ENCODE data around the gene ILK. TPM values are rescaled to one million over a fixed set of nuclear protein-coding genes. Genes with fewer than 3 reads are reported as not detected.

ILK gene
- total RNA-seq, 1 experiment from 2014 or later, result 86.5 TPM

GRCh38 chr11:6640985-6641701 is 37.6 kb downstream of the ILK start:
- H3K27me3 ChIP-seq (replicated peaks; ENCODE audit: insufficient read depth, low read depth, low read length, poor library complexity), result no peaks in the 10 kb centered on the region
- no peaks in the 10 kb centered on the region for H3K9me3 ChIP-seq (ENCODE audit: low read depth, low read length, poor library complexity, severe bottlenecking)
- DNase-seq (ENCODE audit: low spot score), result no peak
- TF ChIP-seq CTCF (conservative IDR thresholded peaks at IDR 0.05; ENCODE audit: low read depth, low read length) (no peak), EZH2 (IDR thresholded peaks at IDR 0.05; ENCODE audit: borderline replicate concordance, low read depth, low read length, poor library complexity, severe bottlenecking) (no peak)
- no peak overlapping the region for H3K4me3 ChIP-seq (ENCODE audit: low read depth, low read length, poor library complexity, severe bottlenecking)
- H3K4me1 ChIP-seq (ENCODE audit: insufficient read depth, low read length, poor library complexity, severe bottlenecking), result no peaks in the 10 kb centered on the region
- POLR2A ChIA-PET (ENCODE audit: low non-redundant PET), result no interaction called here
- no peaks in the 10 kb centered on the region for H3K36me3 ChIP-seq (ENCODE audit: insufficient read depth, low read length, poor library complexity, severe bottlenecking)
- intact Hi-C loops (cut with micrococcal nuclease; ENCODE audit: unreplicated experiment), result no loop called here
- CTCF ChIA-PET, result no interaction called here
- no TSS peak for BruUV-seq (replicated peaks)
- no peak overlapping the region for H3K27ac ChIP-seq (ENCODE audit: low read depth, low read length, poor library complexity, severe bottlenecking)

- TF ChIP-seq EZH2 (IDR thresholded peaks at IDR 0.05; ENCODE audit: borderline replicate concordance, low read depth, low read length, poor library complexity, severe bottlenecking) (no peak), CTCF (conservative IDR thresholded peaks at IDR 0.05; ENCODE audit: low read depth, low read length) (no peak)
- H3K27ac ChIP-seq (ENCODE audit: low read depth, low read length, poor library complexity, severe bottlenecking), result no peak overlapping the region
- CTCF ChIA-PET, result no interaction called here
- no peak overlapping the region for H3K4me3 ChIP-seq (ENCODE audit: low read depth, low read length, poor library complexity, severe bottlenecking)
- BruUV-seq (replicated peaks), result no TSS peak
- peaks cover 15% of the 10 kb centered on the region for H3K4me1 ChIP-seq (ENCODE audit: insufficient read depth, low read length, poor library complexity, severe bottlenecking)
- H3K9me3 ChIP-seq (ENCODE audit: low read depth, low read length, poor library complexity, severe bottlenecking), result no peaks in the 10 kb centered on the region
- no peaks in the 10 kb centered on the region for H3K36me3 ChIP-seq (ENCODE audit: insufficient read depth, low read length, poor library complexity, severe bottlenecking)
- H3K27me3 ChIP-seq (replicated peaks; ENCODE audit: insufficient read depth, low read depth, low read length, poor library complexity), result no peaks in the 10 kb centered on the region
- intact Hi-C loops (cut with micrococcal nuclease; ENCODE audit: unreplicated experiment), result no loop called here
- POLR2A ChIA-PET (ENCODE audit: low non-redundant PET), result no interaction called here
- DNase-seq (ENCODE audit: low spot score), result no peak
These were observed 39.4 kb downstream of the ILK start for GRCh38 chr11:6642957-6643356.

GRCh38 chr11:6646071-6646470 is 42.5 kb downstream of the ILK start:
- no peaks in the 10 kb centered on the region for H3K27me3 ChIP-seq (replicated peaks; ENCODE audit: insufficient read depth, low read depth, low read length, poor library complexity)
- no peak for TF ChIP-seq CTCF (conservative IDR thresholded peaks at IDR 0.05; ENCODE audit: low read depth, low read length)
- TF ChIP-seq EZH2 (IDR thresholded peaks at IDR 0.05; ENCODE audit: borderline replicate concordance, low read depth, low read length, poor library complexity, severe bottlenecking), result no peak
- peaks cover 15% of the 10 kb centered on the region for H3K4me1 ChIP-seq (ENCODE audit: insufficient read depth, low read length, poor library complexity, severe bottlenecking)
- POLR2A ChIA-PET (ENCODE audit: low non-redundant PET), result interaction anchor here (0.6 kb wide), 1 partner anchor 621 kb away, joined by 13 read pairs; no protein-coding TSS in a partner anchor
- no TSS peak for BruUV-seq (replicated peaks)
- H3K36me3 ChIP-seq (ENCODE audit: insufficient read depth, low read length, poor library complexity, severe bottlenecking), result no peaks in the 10 kb centered on the region
- no peak overlapping the region for H3K27ac ChIP-seq (ENCODE audit: low read depth, low read length, poor library complexity, severe bottlenecking)
- no peak for DNase-seq (ENCODE audit: low spot score)
- no peaks in the 10 kb centered on the region for H3K9me3 ChIP-seq (ENCODE audit: low read depth, low read length, poor library complexity, severe bottlenecking)
- intact Hi-C loops (cut with micrococcal nuclease; ENCODE audit: unreplicated experiment), result no loop called here
- CTCF ChIA-PET, result no interaction called here
- H3K4me3 ChIP-seq (ENCODE audit: low read depth, low read length, poor library complexity, severe bottlenecking), result no peak overlapping the region
